HUES64 (cell line): ENCODE measurements around the gene EVL.
"Not testable (repeated sequence)": the region's sequence is repeated elsewhere in the genome, so short reads cannot be mapped to it uniquely, and the experiment has no call there.

Source experiments
- H3K27ac ChIP-seq: 2 replicates; pipeline ENCODE4 v1.7.0; 2013; ENCODE audit warnings: low read depth, low read length, inconsistent platforms
- H3K27me3 ChIP-seq: 2 replicates; pipeline ENCODE4 v1.6.1; 2013; ENCODE audit warnings: mild to moderate bottlenecking, low read length; ENCODE audit not compliant: insufficient read depth
- H3K36me3 ChIP-seq: 2 replicates; pipeline ENCODE4 v1.6.1; 2013; ENCODE audit warnings: mild to moderate bottlenecking, low read length; ENCODE audit not compliant: insufficient read depth
- H3K4me1 ChIP-seq: 2 replicates; pipeline ENCODE4 v1.6.1; 2013; ENCODE audit warnings: mild to moderate bottlenecking, low read length, moderate library complexity; ENCODE audit not compliant: insufficient read depth
- H3K4me3 ChIP-seq: 2 replicates; pipeline ENCODE4 v1.5.1; 2013; ENCODE audit warnings: mild to moderate bottlenecking, low read length, moderate library complexity
- H3K9ac ChIP-seq: 2 replicates; pipeline ENCODE4 v1.6.1; 2013; ENCODE audit warnings: mild to moderate bottlenecking, low read depth, low read length
- H3K9me3 ChIP-seq: 2 replicates; pipeline ENCODE4 v1.6.1; 2013; ENCODE audit warnings: low read depth, low read length; ENCODE audit not compliant: insufficient read depth
- WGBS: fragments of 150-250, 120-280 bp; methylation state at CpG from one replicate; pipeline ENCODE4 v1.1.7; 2013; ENCODE audit warnings: missing lambda C conversion rate; 5-methylcytosine and 5-hydroxymethylcytosine counted together

Gene EVL

DNA sequence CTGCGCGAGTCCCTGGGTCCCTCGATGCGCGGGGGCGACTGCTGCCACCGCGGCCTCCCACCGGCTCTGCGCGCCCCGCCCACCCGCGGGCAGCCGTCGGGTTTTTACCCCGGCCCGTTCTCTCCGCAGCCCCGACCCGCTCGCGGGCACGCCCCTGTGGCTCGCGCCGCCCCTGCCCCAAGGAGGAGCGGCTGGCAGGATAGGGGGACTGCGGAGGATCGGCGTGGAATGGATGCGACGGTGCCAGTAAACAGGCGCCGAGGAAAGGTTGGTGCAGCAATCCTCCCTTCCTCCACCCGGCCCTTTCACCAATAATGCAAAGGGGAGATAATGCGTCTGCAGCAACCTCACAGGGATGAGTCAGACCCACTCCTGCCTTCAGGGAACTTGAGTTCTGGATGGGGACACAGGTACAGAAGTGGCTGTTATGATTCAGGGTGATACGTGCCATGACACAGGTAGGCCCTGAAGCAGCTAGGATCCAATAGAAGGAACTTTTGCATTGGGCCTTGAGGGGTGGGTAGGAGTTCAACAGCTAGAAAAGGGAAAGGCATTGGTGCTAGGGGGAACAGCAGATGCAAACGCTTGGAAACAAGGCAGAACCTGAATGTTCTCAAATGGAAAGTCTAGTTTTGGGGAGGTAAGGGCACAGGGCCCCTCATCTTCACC lies 94.8 kb downstream of the EVL start:
- peak overlapping the region; percentile 55 for H3K4me3 ChIP-seq
- no peak overlapping the region for H3K27ac ChIP-seq
- H3K27me3 ChIP-seq = peaks cover 56% of the 10 kb centered on the region
- peaks cover 4% of the 10 kb centered on the region; the same call in 1 of the 2 replicates for H3K4me1 ChIP-seq
- no peak overlapping the region for H3K9ac ChIP-seq
- no peaks in the 10 kb centered on the region for H3K36me3 ChIP-seq
- no peaks in the 10 kb centered on the region for H3K9me3 ChIP-seq
- 10% methylated on average over 39 of the region's 39 CpGs for WGBS

DNA sequence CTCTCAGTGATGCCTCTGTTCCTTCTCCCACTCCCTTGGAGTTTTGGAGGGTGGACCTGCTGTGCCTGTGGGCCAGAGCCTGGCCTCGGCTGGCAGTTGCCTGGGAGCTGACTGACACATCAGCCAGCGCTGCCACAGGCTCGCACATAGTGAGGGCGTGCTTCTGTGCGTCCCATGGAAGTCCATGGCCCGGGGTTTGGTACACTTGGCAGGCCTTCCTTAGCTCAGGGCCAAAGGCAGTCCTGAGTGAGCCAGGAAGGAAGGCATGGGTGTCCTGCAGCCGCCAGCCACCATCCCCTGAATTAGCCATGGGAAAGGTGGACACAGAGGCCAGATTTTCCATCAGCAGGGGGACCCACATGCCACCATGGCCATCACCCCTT lies 95.3 kb downstream of the EVL start:
- Histone ChIP-seq H3K4me1 (no peaks in the 10 kb centered on the region), H3K27ac (no peak overlapping the region), H3K36me3 (no peaks in the 10 kb centered on the region), H3K9ac (no peak overlapping the region), H3K27me3 (peaks cover 59% of the 10 kb centered on the region), H3K9me3 (no peaks in the 10 kb centered on the region), H3K4me3 (no peak overlapping the region)
- WGBS = 91% methylated on average over 7 of the region's 7 CpGs

DNA sequence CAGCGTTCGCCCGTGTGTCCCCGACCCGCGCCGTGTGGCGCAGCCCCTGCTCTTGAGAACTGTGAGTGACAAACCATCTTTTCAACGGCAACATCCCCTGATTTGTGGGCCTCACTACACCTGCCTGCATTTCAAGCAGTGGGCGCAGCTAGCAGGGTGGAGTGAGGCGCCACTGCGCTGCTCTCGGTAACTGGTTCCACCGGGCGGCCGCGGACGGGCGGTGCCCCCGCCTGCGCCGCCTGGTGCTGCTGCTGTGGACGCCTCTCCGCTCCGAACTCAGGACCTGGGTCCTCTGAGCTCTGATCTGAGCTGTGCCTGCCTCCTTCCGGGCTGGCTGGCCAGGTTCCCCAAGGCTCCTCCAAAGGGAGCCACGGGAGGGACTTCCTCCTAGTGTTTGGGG lies 100.2 kb downstream of the EVL start:
- 91% methylated on average over 27 of the region's 27 CpGs for WGBS
- Histone ChIP-seq H3K9ac (no peak overlapping the region), H3K4me3 (no peak overlapping the region)

DNA sequence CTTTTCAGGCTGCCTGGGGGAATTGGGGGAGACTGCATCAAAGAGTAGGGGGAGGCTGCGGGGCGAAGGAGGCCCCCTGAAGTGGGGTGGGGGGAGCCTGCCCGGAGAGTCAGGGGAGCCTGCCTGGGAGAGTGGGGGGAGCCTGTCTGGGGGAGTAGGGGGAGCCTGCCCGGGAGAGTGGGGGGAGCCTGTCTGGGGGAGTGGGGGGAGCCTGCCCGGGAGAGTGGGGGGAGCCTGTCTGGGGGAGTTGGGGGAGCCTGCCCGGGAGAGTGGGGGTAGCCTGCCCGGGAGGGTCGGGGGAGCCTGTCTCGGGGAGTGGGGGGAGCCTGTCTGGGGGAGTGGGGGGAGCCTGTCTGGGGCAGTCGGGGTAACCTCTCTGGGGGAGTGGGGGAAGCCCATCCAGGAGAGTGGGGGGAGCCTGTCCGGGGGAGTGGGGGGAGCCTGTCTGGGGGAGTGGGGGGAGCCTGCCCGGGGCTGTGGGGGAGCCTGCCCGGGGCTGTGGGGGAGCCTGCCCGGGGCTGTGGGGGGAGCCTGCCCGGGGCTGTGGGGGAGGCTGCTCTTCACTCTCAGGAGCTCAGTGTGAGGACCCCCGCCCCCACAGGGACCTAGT lies 100.7 kb downstream of the EVL start:
- WGBS = 74% methylated on average over 8 of the region's 16 CpGs
- no peak overlapping the region for H3K9ac ChIP-seq
- H3K27me3 ChIP-seq = peaks cover 10% of the 10 kb centered on the region

More for the DNA sequence above, 100.2 kb downstream of the EVL start:
- H3K27ac ChIP-seq = no peak overlapping the region
- H3K36me3 ChIP-seq = no peaks in the 10 kb centered on the region
- H3K4me1 ChIP-seq = no peaks in the 10 kb centered on the region
- peaks cover 16% of the 10 kb centered on the region for H3K27me3 ChIP-seq
- no peaks in the 10 kb centered on the region for H3K9me3 ChIP-seq

DNA sequence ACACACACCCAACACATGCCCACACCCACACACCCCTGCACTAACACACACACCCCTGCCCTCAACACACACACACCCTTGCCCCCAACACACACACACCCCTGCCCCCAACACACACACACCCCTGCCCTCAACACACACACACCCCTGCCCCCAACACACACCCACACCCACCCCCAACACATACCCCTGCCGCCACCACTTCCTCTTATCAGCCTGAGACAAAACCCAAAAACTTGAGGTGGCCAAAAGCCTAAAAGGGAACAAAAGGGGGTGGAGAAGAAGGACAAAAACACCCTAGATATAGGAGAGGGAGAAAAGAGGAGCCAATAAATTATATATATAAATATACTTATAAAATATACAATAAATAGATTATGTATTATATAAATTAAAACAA lies 103.3 kb downstream of the EVL start:
- H3K27me3 ChIP-seq = peaks cover 3% of the 10 kb centered on the region; the same call in 1 of the 2 replicates
- no peak overlapping the region for H3K9ac ChIP-seq
- H3K4me3 ChIP-seq = no peak overlapping the region
- no peaks in the 10 kb centered on the region for H3K36me3 ChIP-seq
- no peaks in the 10 kb centered on the region for H3K4me1 ChIP-seq
- no peak overlapping the region for H3K27ac ChIP-seq
- no peaks in the 10 kb centered on the region for H3K9me3 ChIP-seq
- WGBS = 100% methylated on average over 1 of the region's 1 CpG

More for the DNA sequence above, 100.7 kb downstream of the EVL start:
- Histone ChIP-seq H3K9me3 (no peaks in the 10 kb centered on the region), H3K4me3 (no peak overlapping the region), H3K36me3 (no peaks in the 10 kb centered on the region), H3K27ac (no peak overlapping the region), H3K4me1 (no peaks in the 10 kb centered on the region)

DNA sequence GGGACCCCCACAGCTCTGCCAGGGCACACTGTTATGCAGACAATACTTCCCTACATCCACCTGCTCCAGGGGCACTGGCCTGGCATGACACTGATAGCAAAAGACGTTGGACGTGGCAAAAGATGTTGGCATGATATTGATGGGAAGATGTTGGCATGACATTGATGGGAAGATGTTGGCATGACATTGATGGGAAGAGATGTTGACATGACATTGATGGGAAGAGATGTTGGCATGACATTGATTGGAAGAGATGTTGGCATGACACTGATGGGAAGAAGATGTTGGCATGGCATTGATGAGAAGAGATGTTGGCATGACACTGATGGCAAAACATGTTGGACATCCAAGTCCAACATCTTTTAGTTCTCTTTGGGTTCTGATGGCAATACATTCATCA lies 105.7 kb downstream of the EVL start:
- Histone ChIP-seq H3K36me3 (no peaks in the 10 kb centered on the region), H3K4me1 (no peaks in the 10 kb centered on the region), H3K9me3 (no peaks in the 10 kb centered on the region), H3K4me3 (no peak overlapping the region), H3K27me3 (no peaks in the 10 kb centered on the region; the same call in 1 of the 2 replicates), H3K27ac (no peak overlapping the region), H3K9ac (no peak overlapping the region)
- WGBS = 95% methylated on average over 2 of the region's 2 CpGs

DNA sequence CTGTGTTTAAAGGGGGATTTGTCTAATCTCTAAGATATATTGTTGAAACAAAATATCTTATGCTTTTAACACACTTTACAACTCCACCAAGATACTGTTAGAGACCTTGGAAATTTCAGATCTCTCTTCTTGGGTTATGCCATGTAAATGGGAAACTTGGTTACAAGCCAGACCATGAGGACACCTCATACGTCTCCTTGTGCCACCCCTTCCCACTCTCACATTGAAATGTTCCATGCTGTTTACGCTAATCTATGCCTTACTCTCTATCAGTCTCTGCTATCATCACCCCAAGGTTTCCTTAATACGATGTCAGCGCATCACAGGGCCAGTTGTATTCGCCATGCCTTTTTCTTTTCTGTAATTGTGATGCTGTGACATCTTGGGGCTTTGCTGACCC lies 107.6 kb downstream of the EVL start:
- WGBS = 87% methylated on average over 5 of the region's 5 CpGs
- Histone ChIP-seq H3K4me1 (no peaks in the 10 kb centered on the region), H3K27me3 (no peaks in the 10 kb centered on the region), H3K4me3 (no peak overlapping the region), H3K27ac (no peak overlapping the region), H3K9ac (no peak overlapping the region), H3K36me3 (no peaks in the 10 kb centered on the region), H3K9me3 (no peaks in the 10 kb centered on the region)

DNA sequence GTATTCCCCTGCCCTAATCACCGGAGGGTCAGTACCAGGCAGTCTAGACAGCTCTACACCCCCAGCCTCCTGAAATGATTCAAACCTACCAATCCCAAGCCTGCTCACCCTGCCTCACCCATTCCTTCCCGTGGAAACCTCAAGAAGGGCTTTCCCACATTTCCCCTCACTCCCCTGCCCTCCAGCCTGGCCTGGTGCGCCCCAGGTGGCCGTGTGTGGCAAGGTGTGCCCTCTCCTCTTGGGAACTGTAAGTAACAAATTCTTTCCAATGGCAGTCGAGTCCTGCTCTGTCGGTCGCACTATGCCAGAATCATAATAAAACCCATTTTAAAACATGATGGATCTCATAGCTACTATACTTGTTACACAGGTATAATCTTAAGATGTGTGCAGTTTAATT lies 108.1 kb downstream of the EVL start:
- Histone ChIP-seq H3K27ac (no peak overlapping the region), H3K4me1 (no peaks in the 10 kb centered on the region), H3K4me3 (no peak overlapping the region), H3K27me3 (no peaks in the 10 kb centered on the region), H3K9ac (no peak overlapping the region), H3K36me3 (no peaks in the 10 kb centered on the region), H3K9me3 (no peaks in the 10 kb centered on the region)
- 86% methylated on average over 7 of the region's 7 CpGs for WGBS

DNA sequence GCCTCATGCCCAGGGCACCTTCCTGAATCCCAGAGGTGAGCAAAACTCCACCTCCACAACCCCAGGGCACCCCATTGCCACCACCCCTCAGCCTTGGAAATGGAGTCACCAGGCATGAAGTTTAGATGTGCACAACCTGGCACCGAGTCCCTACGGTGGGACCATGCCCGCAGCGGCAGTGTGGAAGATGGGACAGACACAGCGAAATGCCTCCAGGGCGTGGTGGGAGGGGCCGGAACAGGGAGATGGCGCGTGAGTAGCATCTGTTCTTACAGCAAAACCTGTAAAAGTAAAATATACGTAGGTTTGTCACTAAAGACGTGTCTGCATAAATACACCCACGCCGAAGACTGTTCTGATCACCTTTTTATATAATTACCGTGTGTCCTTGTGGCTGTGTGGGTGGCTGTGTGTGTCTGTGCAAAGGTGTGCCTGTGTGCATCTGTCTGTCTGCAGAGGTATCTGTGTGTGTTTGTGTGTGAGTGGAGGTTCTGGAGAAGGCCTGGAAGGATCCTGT lies 111.6 kb downstream of the EVL start:
- H3K9me3 ChIP-seq = no peaks in the 10 kb centered on the region
- no peaks in the 10 kb centered on the region for H3K4me1 ChIP-seq
- no peak overlapping the region for H3K27ac ChIP-seq
- H3K27me3 ChIP-seq = no peaks in the 10 kb centered on the region
- no peak overlapping the region for H3K4me3 ChIP-seq
- H3K9ac ChIP-seq = no peak overlapping the region
- 94% methylated on average over 14 of the region's 14 CpGs for WGBS
- no peaks in the 10 kb centered on the region for H3K36me3 ChIP-seq

DNA sequence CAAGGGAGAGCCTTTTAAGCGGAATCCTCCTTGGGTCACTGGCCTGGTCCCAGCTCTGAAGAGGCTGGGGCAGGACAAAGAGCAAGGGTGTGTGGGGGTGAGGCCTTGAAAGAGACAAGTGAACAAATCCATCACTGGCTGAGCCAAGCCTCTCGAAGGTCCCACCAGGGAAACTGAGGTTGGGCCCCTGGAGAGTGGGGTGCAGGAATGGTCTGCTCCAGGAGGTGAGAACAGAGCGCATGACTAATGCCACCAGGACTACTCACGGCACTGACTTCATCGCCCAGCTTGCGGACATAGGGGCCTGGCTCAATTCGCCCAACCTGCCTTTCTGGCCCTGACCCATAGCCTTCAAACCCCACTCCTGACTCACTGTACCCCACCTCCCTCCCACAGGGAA lies 113.5 kb downstream of the EVL start:
- no peaks in the 10 kb centered on the region for H3K4me1 ChIP-seq
- H3K27ac ChIP-seq = no peak overlapping the region
- no peaks in the 10 kb centered on the region for H3K36me3 ChIP-seq
- H3K4me3 ChIP-seq = no peak overlapping the region
- no peaks in the 10 kb centered on the region for H3K27me3 ChIP-seq
- H3K9ac ChIP-seq = no peak overlapping the region
- no peaks in the 10 kb centered on the region for H3K9me3 ChIP-seq
- WGBS = 95% methylated on average over 7 of the region's 7 CpGs

DNA sequence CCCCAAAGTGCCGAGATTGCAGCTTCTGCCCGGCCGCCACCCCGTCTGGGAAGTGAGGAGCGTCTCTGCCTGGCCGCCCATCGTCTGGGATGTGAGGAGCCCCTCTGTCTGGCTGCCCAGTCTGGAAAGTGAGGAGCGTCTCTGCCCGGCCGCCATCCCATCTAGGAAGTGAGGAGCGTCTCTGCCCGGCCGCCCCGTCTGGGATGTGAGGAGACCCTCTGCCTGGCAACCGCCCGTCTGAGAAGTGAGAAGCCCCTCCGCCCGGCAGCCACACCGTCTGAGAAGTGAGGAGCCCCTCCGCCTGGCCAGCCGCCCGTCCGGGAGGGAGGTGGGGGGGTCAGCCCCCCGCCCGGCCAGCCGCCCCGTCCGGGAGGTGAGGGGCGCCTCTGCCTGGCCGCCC lies 115.4 kb downstream of the EVL start:
- not testable (repeated sequence) for H3K27me3 ChIP-seq, H3K9ac ChIP-seq, H3K4me3 ChIP-seq, H3K9me3 ChIP-seq, H3K27ac ChIP-seq, H3K36me3 ChIP-seq, H3K4me1 ChIP-seq
- 94% methylated on average over 19 of the region's 30 CpGs for WGBS
